Prostate gland (tissue), 2 donors: ENCODE measurements around the gene PALLD. TPM values are rescaled to one million over a fixed set of nuclear protein-coding genes. Genes with fewer than 3 reads are reported as not detected.
A peak's percentile ranks its signal among the peaks of the same experiment; 100 is the strongest.

ENCODE experiments used
- DNase-seq: peaks from one replicate; pipeline ENCODE4 v3.0.0-alpha.2; 2019; ENCODE audit warnings: low spot score
- H3K27ac ChIP-seq, 2 donors: fragments of 200-600 bp; sonication (generic); 2 replicates each; pipeline ENCODE4 v1.5.1; 2017 to 2019
- H3K27me3 ChIP-seq: fragments of 200-600 bp; sonication (generic); replicated peaks from 2 replicates; pipeline ENCODE4 v1.5.1; 2019; ENCODE audit not compliant: insufficient read depth
- H3K36me3 ChIP-seq, 2 donors: fragments of 200-600 bp; sonication (generic); 1 replicate in 1 of 2; 2 replicates in 1 of 2; pipeline versions ENCODE4 v1.5.1 to v1.8.1; 2017 to 2019
- H3K4me1 ChIP-seq: fragments of 200-600 bp; sonication (generic); replicated peaks from 2 replicates; pipeline ENCODE4 v1.5.1; 2019
- H3K4me3 ChIP-seq, 2 donors: fragments of 200-600 bp; sonication (generic); 2 replicates each; pipeline ENCODE4 v1.5.1; 2017 to 2019
- H3K9me3 ChIP-seq: fragments of 200-600 bp; sonication (generic); 2 replicates; pipeline ENCODE4 v1.5.1; 2017
- POLR2A ChIP-seq: fragments of 450-650 bp; IDR thresholded peaks from one replicate; pipeline ENCODE4 v1.6.1; 2016; ENCODE audit warnings: antibody characterized with exemption, mild to moderate bottlenecking
- POLR2AphosphoS5 ChIP-seq: sonication (generic); formaldehyde crosslinking; IDR thresholded peaks from one replicate; pipeline ENCODE4 v1.6.1; 2017; ENCODE audit warnings: antibody characterized with exemption
- WGBS: methylation state at CpG from one replicate; pipeline ENCODE4 v1.1.5; 2018; 5-methylcytosine and 5-hydroxymethylcytosine counted together
- intact Hi-C: fragments of 100-400 bp; cut with DNase I; formaldehyde crosslinking; loops from one replicate; pipeline ENCODE4 v1.14.2; 2022
- total RNA-seq, 2 donors: library from RNA; depleted of rRNA; stranded (reverse); fragments of >200 nt; gene quantifications; one replicate each; pipeline ENCODE4 v1.1.0, GENCODE V29; 2016
- TF ChIP-seq, protein P1 (sequence below), 4 experiments: fragments of 200-600 bp in 2 of 4; fragments of 450-650 bp in 2 of 4; sonication (generic) in 2 of 4; IDR thresholded peaks; 1 replicate in 3 of 4; 2 replicates in 1 of 4; pipeline ENCODE4 v1.5.1; 2016 to 2019; ENCODE audit warnings: antibody characterized with exemption in 4 of 4, mild to moderate bottlenecking in 2 of 4, moderate library complexity in 2 of 4

Gene PALLD
- total RNA-seq, 2 donors from 2014 or later = 252 TPM

DNA sequence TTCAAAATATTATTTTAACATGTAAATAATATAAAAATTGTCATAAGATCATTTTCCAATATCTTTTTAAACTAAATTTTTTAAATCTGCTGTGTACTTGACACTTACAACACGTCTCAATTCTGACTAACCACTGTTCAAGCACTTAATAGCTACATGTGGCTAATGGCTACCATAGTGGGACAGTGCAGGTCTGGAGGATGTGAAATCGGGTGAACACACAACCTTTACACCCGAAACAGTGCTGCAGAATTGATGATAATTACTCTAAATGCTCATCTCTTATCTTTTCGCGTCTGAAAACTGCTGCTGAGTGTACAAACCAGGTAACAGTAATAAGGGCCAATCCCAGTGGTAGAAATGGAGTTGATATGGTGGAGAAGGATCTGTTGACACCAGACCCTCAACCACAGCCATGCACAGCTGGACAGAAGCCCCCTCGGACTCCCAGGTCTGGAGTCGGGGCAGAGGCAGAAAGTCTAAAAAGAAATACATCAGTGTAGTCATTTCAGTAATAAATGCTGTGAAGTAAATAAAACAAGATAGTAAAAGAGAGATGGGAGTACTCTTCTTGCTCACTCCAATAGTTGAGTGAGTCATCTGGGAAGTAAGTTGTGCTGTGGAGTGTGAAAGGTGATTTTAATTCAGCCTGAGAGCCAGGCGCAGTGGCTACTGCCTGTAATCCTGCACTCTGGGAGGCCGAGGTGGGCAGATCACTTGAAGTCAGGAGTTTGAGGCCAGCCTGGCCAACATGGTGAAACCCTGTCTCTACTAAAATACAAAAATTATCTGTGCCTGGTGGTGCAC, 363.2 kb downstream of the PALLD start:
- Histone ChIP-seq H3K4me3 (no peak overlapping the region), H3K36me3 (no peaks in the 10 kb centered on the region), H3K27me3 (no peaks in the 10 kb centered on the region), H3K9me3 (no peaks in the 10 kb centered on the region), H3K4me1 (no peaks in the 10 kb centered on the region), H3K27ac (peak overlapping the region in 1 of 2 donors; percentile 24)
- TF ChIP-seq, protein P1, sequence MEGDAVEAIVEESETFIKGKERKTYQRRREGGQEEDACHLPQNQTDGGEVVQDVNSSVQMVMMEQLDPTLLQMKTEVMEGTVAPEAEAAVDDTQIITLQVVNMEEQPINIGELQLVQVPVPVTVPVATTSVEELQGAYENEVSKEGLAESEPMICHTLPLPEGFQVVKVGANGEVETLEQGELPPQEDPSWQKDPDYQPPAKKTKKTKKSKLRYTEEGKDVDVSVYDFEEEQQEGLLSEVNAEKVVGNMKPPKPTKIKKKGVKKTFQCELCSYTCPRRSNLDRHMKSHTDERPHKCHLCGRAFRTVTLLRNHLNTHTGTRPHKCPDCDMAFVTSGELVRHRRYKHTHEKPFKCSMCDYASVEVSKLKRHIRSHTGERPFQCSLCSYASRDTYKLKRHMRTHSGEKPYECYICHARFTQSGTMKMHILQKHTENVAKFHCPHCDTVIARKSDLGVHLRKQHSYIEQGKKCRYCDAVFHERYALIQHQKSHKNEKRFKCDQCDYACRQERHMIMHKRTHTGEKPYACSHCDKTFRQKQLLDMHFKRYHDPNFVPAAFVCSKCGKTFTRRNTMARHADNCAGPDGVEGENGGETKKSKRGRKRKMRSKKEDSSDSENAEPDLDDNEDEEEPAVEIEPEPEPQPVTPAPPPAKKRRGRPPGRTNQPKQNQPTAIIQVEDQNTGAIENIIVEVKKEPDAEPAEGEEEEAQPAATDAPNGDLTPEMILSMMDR (IDR thresholded peaks at IDR 0.05) = no peak
- no peak for TF ChIP-seq POLR2AphosphoS5
- no peak for TF ChIP-seq POLR2A
- DNase-seq = no peak
- intact Hi-C loops = no loop called here
- 86% methylated on average over 9 of the region's 9 CpGs for WGBS

- Histone ChIP-seq H3K4me3 (no peak overlapping the region), H3K27me3 (no peaks in the 10 kb centered on the region), H3K27ac (peak overlapping the region in 1 of 2 donors; percentile 24), H3K4me1 (no peaks in the 10 kb centered on the region), H3K9me3 (no peaks in the 10 kb centered on the region), H3K36me3 (no peaks in the 10 kb centered on the region)
- no peak for DNase-seq
- TF ChIP-seq POLR2A (no peak), POLR2AphosphoS5 (no peak)
- TF ChIP-seq, protein P1 (IDR thresholded peaks at IDR 0.05) = no peak
- WGBS = 59% methylated on average over 3 of the region's 3 CpGs
- intact Hi-C loops = no loop called here
These were observed 364.0 kb downstream of the PALLD start for GRCh38 chr4:168860827-168861226.

GRCh38 chr4:168863719-168864647, 367.1 kb downstream of the PALLD start:
- Histone ChIP-seq H3K27me3 (no peaks in the 10 kb centered on the region), H3K36me3 (no peaks in the 10 kb centered on the region), H3K4me3 (no peak overlapping the region), H3K9me3 (no peaks in the 10 kb centered on the region), H3K27ac (no peak overlapping the region), H3K4me1 (no peaks in the 10 kb centered on the region)
- DNase-seq = no peak
- WGBS = 68% methylated on average over 10 of the region's 10 CpGs
- no peak for TF ChIP-seq POLR2AphosphoS5
- TF ChIP-seq, protein P1 (IDR thresholded peaks at IDR 0.05) = no peak
- TF ChIP-seq POLR2A = no peak
- intact Hi-C loops = no loop called here

GRCh38 chr4:168864821-168865541, 368.1 kb downstream of the PALLD start:
- no peaks in the 10 kb centered on the region for H3K27me3 ChIP-seq
- TF ChIP-seq, protein P1 (IDR thresholded peaks at IDR 0.05) = no peak
- TF ChIP-seq POLR2AphosphoS5 (no peak), POLR2A (no peak)
- no peak for DNase-seq
- no peak overlapping the region for H3K27ac ChIP-seq
- H3K36me3 ChIP-seq = no peaks in the 10 kb centered on the region
- no peaks in the 10 kb centered on the region for H3K9me3 ChIP-seq
- WGBS = 74% methylated on average over 5 of the region's 5 CpGs
- H3K4me3 ChIP-seq = no peak overlapping the region
- no peaks in the 10 kb centered on the region for H3K4me1 ChIP-seq
- intact Hi-C loops = no loop called here
